PFSK-1 (cell line): ENCODE measurements around the gene CLEC5A.

ENCODE experiments used
- FOXP2 ChIP-seq: optimal IDR thresholded peaks from 2 replicates; pipeline ENCODE3; 2011; ENCODE audit warnings: borderline replicate concordance, control low read depth, inconsistent platforms; ENCODE audit not compliant: insufficient read depth; ENCODE audit errors: extremely low read length, extremely low read depth
- POLR2AphosphoS5 ChIP-seq: IDR thresholded peaks from 2 replicates; pipeline ENCODE4 v1.6.1; 2012; ENCODE audit warnings: low read depth, mild to moderate bottlenecking, control low read depth, low read length, moderate library complexity
- REST ChIP-seq, 2 experiments: IDR thresholded peaks; 2 replicates each; pipeline versions ENCODE4 v1.6.1 to v1.8.0; 2011 to 2012; ENCODE audit warnings: low read depth in 2 of 2, low read length in 2 of 2, control low read depth in 1 of 2, inconsistent platforms in 1 of 2, mild to moderate bottlenecking in 1 of 2, moderate library complexity in 1 of 2; ENCODE audit not compliant: insufficient read depth in 1 of 2
- SIN3A ChIP-seq: IDR thresholded peaks from 2 replicates; pipeline ENCODE4 v1.6.1; 2012; ENCODE audit warnings: mild to moderate bottlenecking, low read length, moderate library complexity, borderline replicate concordance; ENCODE audit not compliant: insufficient read depth
- TAF1 ChIP-seq: IDR thresholded peaks from 2 replicates; pipeline ENCODE4 v1.6.1; 2012; ENCODE audit warnings: low read length, control low read depth, borderline replicate concordance; ENCODE audit not compliant: insufficient read depth

- TF ChIP-seq POLR2AphosphoS5 (no peak), SIN3A (no peak), REST (IDR thresholded peaks at IDR 0.05; ENCODE audit: insufficient read depth in 1 of 2, low read depth in 2 of 2, low read length in 2 of 2) (no peak), TAF1 (no peak), FOXP2 (no peak)
These were observed 44.4 kb upstream of the CLEC5A start for GRCh38 chr7:141991140-141991539.
